Activated T-helper 17 cell treated with anti-CD3 and anti-CD28 coated beads, Interleukin-2, amount 50 U/mL, for 72 hours (primary cell): Measurements from ENCODE around the gene TULP1. TPM values are rescaled to one million over a fixed set of nuclear protein-coding genes. Genes with fewer than 3 reads are reported as not detected.
"Not testable (repeated sequence)": the region's sequence is repeated elsewhere in the genome, so short reads cannot be mapped to it uniquely, and the experiment has no call there.

Experiments used
- ATAC-seq: fragments of 150-1000 bp; cut with Tn5 transposase; replicated peaks from 2 replicates; pipeline ENCODE4 v1.10.0; 2021; ENCODE audit warnings: mild to moderate bottlenecking, moderate library complexity
- H3K27ac Mint-ChIP-seq: one replicate; pipeline ENCODE4 v1.8.0; 2022; ENCODE audit warnings: mixed read lengths
- H3K27me3 Mint-ChIP-seq: one replicate; pipeline ENCODE4 v1.8.0; 2022; ENCODE audit warnings: mixed read lengths
- H3K36me3 Mint-ChIP-seq: one replicate; pipeline ENCODE4 v1.8.0; 2022; ENCODE audit warnings: low read depth, mild to moderate bottlenecking, mixed read lengths
- H3K4me1 Mint-ChIP-seq: one replicate; pipeline ENCODE4 v1.8.0; 2022; ENCODE audit warnings: mixed read lengths
- H3K4me3 Mint-ChIP-seq: one replicate; pipeline ENCODE4 v1.8.0; 2022; ENCODE audit warnings: mild to moderate bottlenecking, mixed read lengths
- H3K9me3 Mint-ChIP-seq: one replicate; pipeline ENCODE4 v1.8.0; 2022; ENCODE audit warnings: mixed read lengths
- total RNA-seq, 2 donors: library from RNA; stranded (reverse); gene quantifications; one replicate each; pipeline ENCODE4 v1.2.3, GENCODE V29; 2022

The TULP1 gene
- total RNA-seq, 2 donors from 2014 or later = not detected

- no peak for ATAC-seq
- Mint-ChIP-seq H3K4me1 (peaks cover 7% of the 10 kb centered on the region), H3K27ac (no peak overlapping the region), H3K27me3 (peaks cover 11% of the 10 kb centered on the region), H3K9me3 (no peaks in the 10 kb centered on the region), H3K4me3 (no peak overlapping the region), H3K36me3 (no peaks in the 10 kb centered on the region)
Observed at GRCh38 chr6:35534407-35535170, 21.9 kb upstream of the TULP1 start.

- Mint-ChIP-seq H3K9me3 (no peaks in the 10 kb centered on the region), H3K36me3 (no peaks in the 10 kb centered on the region), H3K27me3 (peaks cover 11% of the 10 kb centered on the region), H3K4me3 (no peak overlapping the region), H3K27ac (no peak overlapping the region), H3K4me1 (peaks cover 7% of the 10 kb centered on the region)
- ATAC-seq = no peak
Observed at GRCh38 chr6:35533981-35534380, 21.3 kb upstream of the TULP1 start.

GRCh38 chr6:35532126-35532525, 19.4 kb upstream of the TULP1 start:
- no peaks in the 10 kb centered on the region for H3K36me3 Mint-ChIP-seq
- no peak overlapping the region for H3K4me3 Mint-ChIP-seq
- H3K27me3 Mint-ChIP-seq = peaks cover 11% of the 10 kb centered on the region
- H3K9me3 Mint-ChIP-seq = no peaks in the 10 kb centered on the region
- no peak overlapping the region for H3K27ac Mint-ChIP-seq
- ATAC-seq = no peak
- peaks cover 7% of the 10 kb centered on the region for H3K4me1 Mint-ChIP-seq

- no peak overlapping the region for H3K27ac Mint-ChIP-seq
- H3K27me3 Mint-ChIP-seq = no peaks in the 10 kb centered on the region
- no peak for ATAC-seq
- no peaks in the 10 kb centered on the region for H3K36me3 Mint-ChIP-seq
- H3K4me1 Mint-ChIP-seq = no peaks in the 10 kb centered on the region
- H3K4me3 Mint-ChIP-seq = no peak overlapping the region
- no peaks in the 10 kb centered on the region for H3K9me3 Mint-ChIP-seq
Observed at GRCh38 chr6:35524380-35525020, 11.8 kb upstream of the TULP1 start.

- peak overlapping the region; percentile 77 for H3K4me3 Mint-ChIP-seq
- H3K27me3 Mint-ChIP-seq = no peaks in the 10 kb centered on the region
- no peaks in the 10 kb centered on the region for H3K9me3 Mint-ChIP-seq
- ATAC-seq = peak; percentile 93
- H3K36me3 Mint-ChIP-seq = no peaks in the 10 kb centered on the region
- H3K4me1 Mint-ChIP-seq = no peaks in the 10 kb centered on the region
- H3K27ac Mint-ChIP-seq = peak overlapping the region; percentile 65
Observed at GRCh38 chr6:35522660-35523658, 10.3 kb upstream of the TULP1 start.

GRCh38 chr6:35522151-35522550, 9.5 kb upstream of the TULP1 start:
- Mint-ChIP-seq H3K27ac (peak overlapping the region; percentile 65), H3K27me3 (no peaks in the 10 kb centered on the region), H3K9me3 (no peaks in the 10 kb centered on the region), H3K4me3 (peak overlapping the region; percentile 77), H3K4me1 (no peaks in the 10 kb centered on the region), H3K36me3 (no peaks in the 10 kb centered on the region)
- ATAC-seq = no peak

- no peaks in the 10 kb centered on the region for H3K9me3 Mint-ChIP-seq
- H3K4me3 Mint-ChIP-seq = no peak overlapping the region
- no peaks in the 10 kb centered on the region for H3K4me1 Mint-ChIP-seq
- H3K36me3 Mint-ChIP-seq = no peaks in the 10 kb centered on the region
- ATAC-seq = no peak
- no peaks in the 10 kb centered on the region for H3K27me3 Mint-ChIP-seq
- H3K27ac Mint-ChIP-seq = no peak overlapping the region
Observed at GRCh38 chr6:35521235-35521634, 8.5 kb upstream of the TULP1 start.

- H3K9me3 Mint-ChIP-seq = no peaks in the 10 kb centered on the region
- no peak for ATAC-seq
- H3K27me3 Mint-ChIP-seq = no peaks in the 10 kb centered on the region
- H3K4me1 Mint-ChIP-seq = no peaks in the 10 kb centered on the region
- H3K36me3 Mint-ChIP-seq = no peaks in the 10 kb centered on the region
- no peak overlapping the region for H3K27ac Mint-ChIP-seq
- H3K4me3 Mint-ChIP-seq = no peak overlapping the region
Observed at GRCh38 chr6:35519313-35520015, 6.8 kb upstream of the TULP1 start.

GRCh38 chr6:35518566-35519312, 6.0 kb upstream of the TULP1 start:
- Mint-ChIP-seq H3K27ac (no peak overlapping the region), H3K4me1 (no peaks in the 10 kb centered on the region), H3K4me3 (no peak overlapping the region), H3K9me3 (no peaks in the 10 kb centered on the region), H3K27me3 (peaks cover 3% of the 10 kb centered on the region), H3K36me3 (no peaks in the 10 kb centered on the region)
- ATAC-seq = no peak

- not testable (repeated sequence) for H3K36me3 Mint-ChIP-seq, H3K27ac Mint-ChIP-seq, H3K4me1 Mint-ChIP-seq, H3K9me3 Mint-ChIP-seq, H3K4me3 Mint-ChIP-seq, H3K27me3 Mint-ChIP-seq, ATAC-seq
Observed at GRCh38 chr6:35517978-35518377, 5.3 kb upstream of the TULP1 start.

GRCh38 chr6:35516712-35517111, 4.0 kb upstream of the TULP1 start:
- Mint-ChIP-seq H3K4me3 (no peak overlapping the region), H3K27ac (no peak overlapping the region), H3K4me1 (no peaks in the 10 kb centered on the region), H3K36me3 (no peaks in the 10 kb centered on the region), H3K27me3 (peaks cover 3% of the 10 kb centered on the region), H3K9me3 (no peaks in the 10 kb centered on the region)
- ATAC-seq = no peak

- not testable (repeated sequence) for H3K36me3 Mint-ChIP-seq, H3K4me1 Mint-ChIP-seq, ATAC-seq, H3K9me3 Mint-ChIP-seq, H3K27ac Mint-ChIP-seq, H3K4me3 Mint-ChIP-seq, H3K27me3 Mint-ChIP-seq
Observed at GRCh38 chr6:35515939-35516338, 3.2 kb upstream of the TULP1 start.

- no peak overlapping the region for H3K27ac Mint-ChIP-seq
- no peak overlapping the region for H3K4me3 Mint-ChIP-seq
- no peaks in the 10 kb centered on the region for H3K4me1 Mint-ChIP-seq
- H3K36me3 Mint-ChIP-seq = no peaks in the 10 kb centered on the region
- peaks cover 10% of the 10 kb centered on the region for H3K27me3 Mint-ChIP-seq
- no peaks in the 10 kb centered on the region for H3K9me3 Mint-ChIP-seq
- no peak for ATAC-seq
Observed at GRCh38 chr6:35514587-35514986, 1.9 kb upstream of the TULP1 start.
